Mucosa of rectum (tissue), 2 donors: ENCODE results near the gene MXRA8.
"Not testable (repeated sequence)": the region's sequence is repeated elsewhere in the genome, so short reads cannot be mapped to it uniquely, and the experiment has no call there.

ENCODE experiments used
- H3K27ac ChIP-seq, 2 donors: one replicate each; pipeline ENCODE4 v1.7.0; 2013; ENCODE audit warnings: inconsistent platforms in 2 of 2, low read depth in 2 of 2, low read length in 2 of 2
- H3K27me3 ChIP-seq, 2 donors: one replicate each; pipeline ENCODE4 v1.7.0; 2013; ENCODE audit warnings: low read length in 2 of 2; ENCODE audit not compliant: control insufficient read depth in 2 of 2, insufficient read depth in 2 of 2
- H3K36me3 ChIP-seq, 2 donors: one replicate each; pipeline ENCODE4 v1.7.0; 2013; ENCODE audit warnings: low read length in 2 of 2; ENCODE audit not compliant: control insufficient read depth in 2 of 2, insufficient read depth in 2 of 2
- H3K4me1 ChIP-seq, 2 donors: one replicate each; pipeline ENCODE4 v1.7.0; 2013; ENCODE audit warnings: low read length in 2 of 2, mild to moderate bottlenecking in 1 of 2; ENCODE audit not compliant: control insufficient read depth in 2 of 2, insufficient read depth in 2 of 2
- H3K4me3 ChIP-seq, 2 donors: one replicate each; pipeline ENCODE4 v1.7.0; 2013; ENCODE audit warnings: low read length in 2 of 2
- H3K9ac ChIP-seq, 2 donors: one replicate each; pipeline ENCODE4 v1.7.0; 2013; ENCODE audit warnings: low read length in 2 of 2, low read depth in 1 of 2, mild to moderate bottlenecking in 1 of 2
- H3K9me3 ChIP-seq, 2 donors: one replicate each; pipeline ENCODE4 v1.7.0; 2013; ENCODE audit warnings: low read length in 2 of 2; ENCODE audit not compliant: control insufficient read depth in 2 of 2
- donor health status: healthy.
- donor health status: Normal muscosa, but diverticular disease.

MXRA8 gene

DNA sequence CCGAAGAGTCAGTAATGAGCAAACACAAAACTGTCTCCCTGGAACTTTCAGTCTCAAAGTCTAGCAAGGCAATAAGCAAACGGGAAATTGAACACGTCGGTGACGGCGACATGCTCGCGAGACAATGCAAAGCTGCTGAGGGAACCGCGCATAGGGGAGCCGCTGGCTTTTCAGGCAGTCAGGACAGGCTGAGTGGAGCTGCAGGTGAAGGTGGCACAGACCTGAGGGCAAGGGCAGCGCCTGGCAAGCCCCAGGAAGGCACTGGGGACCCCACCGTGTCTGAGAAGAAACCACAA is 38.8 kb downstream of the MXRA8 start:
- H3K36me3 ChIP-seq = peaks cover 8 to 24% of the 10 kb centered on the region in 2 donors
- H3K4me1 ChIP-seq = peaks cover 5 to 16% of the 10 kb centered on the region in 2 donors
- no peak overlapping the region for H3K9ac ChIP-seq
- no peak overlapping the region for H3K4me3 ChIP-seq
- no peaks in the 10 kb centered on the region for H3K9me3 ChIP-seq
- H3K27me3 ChIP-seq = no peaks in the 10 kb centered on the region
- H3K27ac ChIP-seq = no peak overlapping the region

DNA sequence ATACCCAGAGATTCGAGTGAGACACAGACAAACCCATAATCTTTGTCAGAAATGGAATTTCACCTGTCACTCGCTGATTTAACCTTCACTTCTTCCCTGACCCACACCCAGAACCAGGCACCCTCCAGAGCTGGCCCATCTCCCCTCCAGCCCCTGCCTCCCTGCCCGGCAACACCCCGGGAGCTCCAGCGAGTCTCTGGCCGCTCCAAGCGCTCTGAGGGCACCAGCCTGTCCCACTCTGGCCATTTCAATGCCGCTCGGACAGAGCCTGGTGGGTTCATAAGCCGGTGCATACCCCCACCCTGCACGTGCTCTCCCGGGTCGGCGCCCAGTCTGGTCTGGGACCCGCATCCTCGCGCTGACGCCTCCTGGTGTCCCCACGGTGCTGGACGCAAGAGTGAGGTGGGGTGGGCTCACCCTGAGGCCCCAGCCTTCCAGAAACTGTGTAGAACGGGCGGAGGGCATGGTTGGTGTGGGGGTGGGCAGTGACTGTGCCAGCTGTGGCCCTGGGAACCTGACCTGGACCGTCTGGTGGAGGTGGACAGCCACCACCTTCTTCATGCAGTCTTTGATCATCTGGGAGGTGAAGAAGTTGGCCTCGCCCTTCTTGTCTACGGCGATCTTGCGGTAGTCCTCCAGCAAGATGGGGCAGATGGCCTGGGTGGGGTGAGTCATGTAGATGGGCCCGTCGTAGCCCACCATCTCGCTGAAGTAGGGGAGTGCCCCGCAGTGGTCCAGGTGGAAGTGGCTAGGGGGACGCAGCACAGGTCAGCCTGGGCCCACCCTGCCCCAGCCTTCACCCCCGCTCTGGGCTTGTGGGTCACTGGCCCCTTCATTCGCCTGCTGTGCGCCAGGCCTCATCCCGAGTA is 39.3 kb downstream of the MXRA8 start:
- Histone ChIP-seq H3K9me3 (no peaks in the 10 kb centered on the region), H3K4me1 (peaks cover 5 to 16% of the 10 kb centered on the region in 2 donors), H3K27ac (no peak overlapping the region), H3K9ac (no peak overlapping the region), H3K36me3 (peaks cover 14 to 30% of the 10 kb centered on the region in 2 donors), H3K4me3 (no peak overlapping the region), H3K27me3 (no peaks in the 10 kb centered on the region)

DNA sequence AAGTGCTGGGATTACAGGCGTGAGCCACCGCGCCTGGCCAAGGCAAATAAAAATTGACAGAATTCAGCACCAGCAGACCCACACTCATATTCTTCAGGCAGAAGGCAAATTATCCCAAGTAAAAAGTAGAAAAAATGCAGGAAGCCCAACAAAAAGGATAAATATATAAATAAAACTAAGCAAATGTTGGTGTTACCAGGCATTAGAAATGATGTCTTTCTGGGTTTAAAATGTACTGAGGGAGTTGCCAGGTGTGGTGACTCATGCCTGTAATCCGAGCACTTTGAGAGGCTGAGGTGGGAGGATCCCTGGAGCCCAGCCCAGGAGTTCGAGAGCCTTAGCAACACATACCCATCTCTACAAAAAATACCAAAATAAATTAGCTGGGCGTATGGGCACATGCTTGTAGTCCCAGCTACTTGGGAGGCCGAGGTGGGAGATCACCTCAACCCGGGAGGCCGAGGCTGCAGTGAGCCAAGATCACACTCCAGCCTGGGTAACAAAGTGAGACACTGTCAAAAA is 40.2 kb downstream of the MXRA8 start:
- H3K9me3 ChIP-seq = no peaks in the 10 kb centered on the region
- no peaks in the 10 kb centered on the region for H3K27me3 ChIP-seq
- no peak overlapping the region for H3K4me3 ChIP-seq
- peaks cover 22 to 38% of the 10 kb centered on the region in 2 donors for H3K36me3 ChIP-seq
- H3K27ac ChIP-seq = no peak overlapping the region
- H3K4me1 ChIP-seq = peaks cover 2 to 11% of the 10 kb centered on the region in 2 donors
- H3K9ac ChIP-seq = no peak overlapping the region

DNA sequence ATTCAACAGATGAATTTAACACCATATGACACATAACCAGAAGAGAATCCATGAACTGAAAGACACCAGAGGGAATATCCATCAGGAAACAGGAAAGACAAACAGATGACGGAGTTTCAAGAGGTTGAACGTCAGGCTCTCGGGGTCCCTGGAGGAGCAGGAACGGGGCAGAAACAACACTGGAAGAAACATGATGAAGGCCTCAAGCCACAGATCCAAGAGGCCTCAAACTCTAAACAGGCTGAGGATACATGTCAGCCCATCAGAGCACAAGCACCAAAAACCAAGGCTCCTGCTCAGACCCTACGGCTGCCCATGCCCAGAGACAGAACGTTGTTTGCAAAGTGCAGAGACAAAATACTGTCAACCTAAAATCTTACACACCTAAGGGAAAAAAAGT is 40.9 kb downstream of the MXRA8 start:
- H3K36me3 ChIP-seq = peaks cover 29 to 44% of the 10 kb centered on the region in 2 donors

DNA sequence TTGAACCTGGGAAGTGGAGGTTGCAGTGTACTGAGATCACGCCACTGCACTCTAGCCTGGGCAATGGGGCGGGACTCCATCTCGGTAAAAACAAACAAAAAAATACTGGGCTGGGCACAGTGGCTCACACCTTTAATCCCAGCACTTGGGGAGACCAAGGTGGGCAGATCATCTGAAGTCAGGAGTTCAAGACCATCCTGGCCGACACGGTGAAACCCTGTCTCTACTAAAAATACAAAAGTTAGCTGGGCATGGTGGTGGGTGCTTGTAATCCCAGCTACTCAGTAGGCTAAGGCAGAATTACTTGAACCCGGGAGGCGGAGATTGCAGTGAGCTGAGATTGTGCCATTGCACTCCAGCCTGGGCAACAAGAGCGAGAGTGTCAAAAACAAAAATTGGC is 42.2 kb downstream of the MXRA8 start:
- H3K4me3 ChIP-seq, H3K27me3 ChIP-seq, H3K27ac ChIP-seq, H3K9me3 ChIP-seq, H3K9ac ChIP-seq, H3K4me1 ChIP-seq: not testable (repeated sequence)
- peaks cover 34 to 53% of the 10 kb centered on the region in 2 donors for H3K36me3 ChIP-seq

More for the DNA sequence above, 40.9 kb downstream of the MXRA8 start:
- no peak overlapping the region for H3K9ac ChIP-seq
- H3K9me3 ChIP-seq = no peaks in the 10 kb centered on the region
- peaks cover 2 to 5% of the 10 kb centered on the region in 2 donors for H3K4me1 ChIP-seq
- H3K4me3 ChIP-seq = no peak overlapping the region
- no peak overlapping the region for H3K27ac ChIP-seq
- H3K27me3 ChIP-seq = no peaks in the 10 kb centered on the region

DNA sequence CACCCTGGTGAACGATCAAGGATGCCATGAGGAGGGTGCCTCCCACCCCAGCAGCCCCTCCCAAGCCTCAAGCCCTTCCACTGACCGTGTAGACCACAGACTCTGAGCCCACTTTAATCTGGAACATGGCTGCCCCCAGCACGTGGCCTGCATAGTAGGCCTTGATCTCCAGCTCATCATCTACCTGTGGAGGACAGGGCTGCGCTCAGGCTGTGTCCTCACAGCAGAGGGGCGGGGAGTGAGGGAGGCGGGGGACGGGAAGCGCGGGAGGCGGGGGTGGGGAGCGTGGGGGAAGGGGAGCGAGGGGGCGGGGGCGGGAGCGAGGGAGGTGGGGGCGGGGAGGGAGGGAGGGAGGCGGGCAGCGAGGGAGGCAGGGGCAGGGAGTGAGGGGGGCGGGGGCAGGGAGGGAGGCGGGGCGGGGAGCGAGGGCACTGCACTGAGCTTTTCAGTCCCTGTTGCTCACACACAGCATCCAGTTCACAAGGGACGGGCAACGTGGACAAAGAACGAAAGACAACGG is 42.9 kb downstream of the MXRA8 start:
- Histone ChIP-seq H3K9ac (no peak overlapping the region), H3K4me3 (no peak overlapping the region), H3K9me3 (no peaks in the 10 kb centered on the region), H3K36me3 (peaks cover 36 to 57% of the 10 kb centered on the region in 2 donors), H3K4me1 (peaks cover 0 to 5% of the 10 kb centered on the region in 2 donors), H3K27me3 (no peaks in the 10 kb centered on the region), H3K27ac (no peak overlapping the region)

DNA sequence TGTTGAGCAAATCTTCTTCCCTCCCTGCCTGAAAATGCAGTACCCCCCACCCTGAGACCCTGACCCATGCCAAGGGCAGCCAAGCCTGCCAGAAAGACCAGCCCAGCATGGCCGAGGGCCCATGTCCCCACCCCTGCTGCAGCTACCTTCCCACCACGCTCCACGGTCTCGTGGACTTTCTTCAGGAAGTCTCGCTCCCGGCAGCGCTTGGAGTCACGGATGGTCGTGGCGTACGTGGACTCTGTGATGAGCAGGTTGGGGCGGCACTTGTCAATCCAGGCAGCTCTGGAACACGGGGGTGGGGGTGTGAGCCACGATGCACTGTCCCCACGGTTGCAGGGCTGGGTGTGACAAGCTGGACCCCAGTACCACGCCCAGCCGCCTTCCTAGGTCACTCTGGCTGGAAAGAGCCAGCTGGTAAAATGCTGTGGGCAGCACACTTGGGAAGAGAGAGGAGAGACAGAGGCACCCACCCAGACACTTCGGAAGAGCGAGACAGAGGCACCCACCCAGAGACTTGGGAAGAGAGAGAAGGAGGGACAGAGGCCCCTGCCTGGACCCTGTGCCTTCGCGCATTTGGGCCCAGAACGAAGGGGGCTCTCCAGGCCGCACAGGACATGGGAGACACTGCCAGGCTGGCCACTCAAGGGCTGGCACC is 43.5 kb downstream of the MXRA8 start:
- no peak overlapping the region for H3K27ac ChIP-seq
- no peak overlapping the region for H3K4me3 ChIP-seq
- H3K27me3 ChIP-seq = no peaks in the 10 kb centered on the region
- H3K9me3 ChIP-seq = no peaks in the 10 kb centered on the region
- peaks cover 0 to 5% of the 10 kb centered on the region in 2 donors for H3K4me1 ChIP-seq
- peaks cover 38 to 56% of the 10 kb centered on the region in 2 donors for H3K36me3 ChIP-seq
- H3K9ac ChIP-seq = no peak overlapping the region

DNA sequence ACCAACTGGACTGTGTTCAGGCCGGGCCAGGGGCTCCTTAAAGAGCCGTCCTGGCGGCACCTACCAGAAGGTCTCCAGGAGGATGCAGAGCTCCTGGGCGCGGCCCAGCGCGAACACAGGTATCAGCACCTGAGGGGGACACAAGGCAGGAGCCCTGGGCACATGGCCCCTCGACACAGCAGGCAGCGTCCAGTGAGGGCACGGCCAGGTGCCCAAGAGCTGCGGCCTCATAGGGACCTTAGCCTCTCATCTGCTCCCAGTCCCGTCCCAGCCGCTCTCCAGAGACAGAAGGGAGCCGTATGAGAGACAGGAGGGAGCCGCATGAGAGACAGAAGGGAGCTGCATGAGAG is 44.1 kb downstream of the MXRA8 start:
- no peak overlapping the region for H3K9ac ChIP-seq
- peaks cover 6 to 11% of the 10 kb centered on the region in 2 donors for H3K4me1 ChIP-seq
- no peak overlapping the region for H3K27ac ChIP-seq
- H3K36me3 ChIP-seq = peaks cover 36 to 51% of the 10 kb centered on the region in 2 donors
- no peak overlapping the region for H3K4me3 ChIP-seq
- no peaks in the 10 kb centered on the region for H3K9me3 ChIP-seq
- no peaks in the 10 kb centered on the region for H3K27me3 ChIP-seq

DNA sequence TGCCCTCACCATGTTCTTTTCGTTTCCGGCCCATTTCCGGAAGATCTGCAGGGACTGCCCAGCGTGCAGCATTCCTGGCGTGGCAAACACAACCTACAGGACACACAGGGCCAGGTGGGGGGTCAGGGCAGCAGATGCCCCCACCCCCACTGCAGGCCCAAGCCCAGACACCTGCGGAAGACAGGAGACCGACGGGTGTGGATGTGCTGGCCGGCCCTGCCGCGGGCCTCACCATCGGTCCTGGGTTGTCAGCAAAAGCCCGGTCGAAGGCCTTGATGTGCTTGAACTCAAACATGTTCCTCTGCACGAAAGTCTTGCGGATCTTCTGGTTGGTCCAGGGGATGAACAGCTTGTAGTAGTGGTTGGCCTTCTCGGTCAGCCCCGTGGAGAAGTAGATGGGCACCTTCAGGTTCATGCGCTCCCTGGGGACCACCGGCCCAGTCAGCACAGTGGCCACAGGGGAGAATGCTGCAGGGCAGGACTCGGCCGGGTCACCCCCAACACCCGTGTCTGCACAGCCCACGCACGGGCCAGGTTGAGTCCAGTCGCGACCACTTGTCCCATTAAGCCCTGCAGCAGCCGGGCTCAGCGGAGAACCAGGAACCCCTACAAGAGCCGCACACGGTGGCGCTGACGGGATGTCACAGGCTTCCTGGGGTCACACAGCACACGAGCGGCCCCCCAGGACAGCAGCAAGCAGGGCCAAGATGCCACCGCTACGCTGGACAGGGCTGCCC is 44.7 kb downstream of the MXRA8 start:
- Histone ChIP-seq H3K36me3 (peaks cover 36 to 47% of the 10 kb centered on the region in 2 donors), H3K4me3 (no peak overlapping the region), H3K9ac (no peak overlapping the region), H3K4me1 (peaks cover 6 to 15% of the 10 kb centered on the region in 2 donors), H3K27me3 (no peaks in the 10 kb centered on the region), H3K9me3 (no peaks in the 10 kb centered on the region), H3K27ac (no peak overlapping the region)
